ENCODE results near the gene B4GALT1.

- no peak for TF ChIP-seq EZH2 (IDR thresholded peaks at IDR 0.05; ENCODE audit: low read length, missing control alignments)
- no peak for TF ChIP-seq CTCF (conservative IDR thresholded peaks at IDR 0.05 in 1 of 2, IDR thresholded peaks at IDR 0.05 in 1 of 2; ENCODE audit: low read depth in 1 of 2, low read length in 2 of 2)
Measured at GRCh38 chr9:33159777-33160127, 7.4 kb downstream of the B4GALT1 start.
